HepG2 (cell line): ENCODE results near the gene NR5A2. TPM values are rescaled to one million over a fixed set of nuclear protein-coding genes. Genes with fewer than 3 reads are reported as not detected.

Experiments used
- ATAC-seq: fragments of 200-7000 bp; cut with Tn5 transposase; 3 replicates; pipeline ENCODE4 v1.9.1; 2020; ENCODE audit warnings: mild to moderate bottlenecking, moderate library complexity
- BruUV-seq: library from RNA; stranded (reverse); fragments of 400-500 nt; replicated peaks from 2 replicates; lab custom pipeline; 2021; lab: Mats Ljungman, UMichigan
- CTCF ChIA-PET: fragments of 300-600 bp; formaldehyde crosslinking; extraction: SDS; loops from one replicate; lab custom pipeline; 2021; ENCODE audit warnings: low total read pairs, inconsistent platforms, low intra/inter-chr PET ratio; lab: Yijun Ruan, JAX
- POLR2A ChIA-PET: fragments of 350-600 bp; sonication (Branson Sonifier 250); formaldehyde crosslinking; loops from one replicate; lab custom pipeline; 2020; ENCODE audit warnings: antibody characterized with exemption, inconsistent platforms; lab: Yijun Ruan, JAX
- DNase-seq: peaks from one replicate; pipeline ENCODE4 v3.0.0-alpha.2; 2015; ENCODE audit warnings: low spot score
- FAIRE-seq: peaks from 3 replicates; lab custom pipeline; 2011; peaks lifted over from hg19 to GRCh38; lab: Jason Lieb, UNC
- H2AFZ ChIP-seq: one replicate; pipeline ENCODE4 v1.6.1; 2011; ENCODE audit warnings: low read length, inconsistent platforms
- H3K27ac ChIP-seq: fragments of 300-600 bp; 3 replicates; pipeline ENCODE4 v1.8.0; 2011; ENCODE audit warnings: mixed run types, mild to moderate bottlenecking, mixed read lengths, low read length, inconsistent platforms; ENCODE audit not compliant: insufficient read depth; ENCODE audit errors: extremely low read length
- H3K27me3 ChIP-seq, 2 experiments: fragments of 200-600 bp in 1 of 2; 2 replicates in 1 of 2; 3 replicates in 1 of 2; pipeline versions ENCODE4 v1.6.0 to v1.8.0; 2011; ENCODE audit warnings: low read length in 2 of 2, mild to moderate bottlenecking in 2 of 2, moderate library complexity in 2 of 2, inconsistent platforms in 1 of 2; ENCODE audit not compliant: insufficient read depth in 2 of 2, control insufficient read depth in 1 of 2
- H3K36me3 ChIP-seq, 2 experiments: fragments of 200-600 bp in 1 of 2; replicated peaks in 1 of 2; 2 replicates in 1 of 2; 3 replicates in 1 of 2; pipeline versions ENCODE4 v1.5.1 to v1.8.0; 2011; ENCODE audit warnings: low read length in 2 of 2, inconsistent platforms in 1 of 2; ENCODE audit not compliant: insufficient read depth in 2 of 2, control insufficient read depth in 1 of 2
- H3K4me1 ChIP-seq: 2 replicates; pipeline ENCODE4 v1.5.1; 2012; ENCODE audit warnings: low read length, inconsistent platforms; ENCODE audit not compliant: insufficient read depth
- H3K4me2 ChIP-seq: 2 replicates; pipeline ENCODE4 v1.6.0; 2011; ENCODE audit warnings: low read depth, low read length, inconsistent platforms
- H3K4me3 ChIP-seq, 3 experiments: fragments of 200-600 bp in 1 of 3; sonication (generic), shearing (Covaris generic) in 1 of 3; replicated peaks in 1 of 3; 2 replicates each; pipeline ENCODE4 v1.5.1; 2011 to 2016; ENCODE audit warnings: low read length in 3 of 3, inconsistent platforms in 2 of 3, low read depth in 2 of 3, mild to moderate bottlenecking in 2 of 3, control low read depth in 1 of 3, mixed read lengths in 1 of 3; ENCODE audit not compliant: insufficient read depth in 1 of 3
- H3K79me2 ChIP-seq: one replicate; pipeline ENCODE4 v1.6.1; 2011; ENCODE audit warnings: low read length, inconsistent platforms; ENCODE audit not compliant: insufficient read depth
- H3K9ac ChIP-seq: 2 replicates; pipeline ENCODE4 v1.6.0; 2011; ENCODE audit warnings: mild to moderate bottlenecking, low read depth, low read length, inconsistent platforms; ENCODE audit not compliant: insufficient read depth
- H3K9me3 ChIP-seq: 2 replicates; pipeline ENCODE4 v1.5.1; 2012; ENCODE audit warnings: mild to moderate bottlenecking, low read length
- H4K20me1 ChIP-seq: 2 replicates; pipeline ENCODE4 v1.6.0; 2011; ENCODE audit warnings: inconsistent platforms, mild to moderate bottlenecking, low read length, moderate library complexity; ENCODE audit not compliant: insufficient read depth
- BORCS8-MEF2B ChIP-seq: sonication (generic); formaldehyde crosslinking; IDR thresholded peaks from 2 replicates; pipeline ENCODE4 v1.8.0; 2022; ENCODE audit warnings: mild to moderate bottlenecking, missing genetic modification reagents
- NR2F1 ChIP-seq, 2 experiments: fragments of 450-650 bp in 1 of 2; formaldehyde crosslinking in 1 of 2; IDR thresholded peaks; 2 replicates each; pipeline versions ENCODE4 v1.5.0 to v1.6.1; 2016 to 2020; ENCODE audit warnings: mild to moderate bottlenecking in 1 of 2, missing compliant biosample characterization in 1 of 2, missing genetic modification reagents in 1 of 2, moderate library complexity in 1 of 2
- POLR2AphosphoS2 ChIP-seq: IDR thresholded peaks from 2 replicates; pipeline ENCODE4 v1.6.1; 2011; ENCODE audit warnings: low read depth, low read length, improper control_type of control experiment
- SOX13 ChIP-seq, 3 experiments: fragments of 450-650 bp in 1 of 3; sonication (generic) in 1 of 3; formaldehyde crosslinking in 1 of 3; IDR thresholded peaks in 2 of 3; conservative IDR thresholded peaks in 1 of 3; 2 replicates each; pipeline versions ENCODE4 v1.5.0 to v1.6.1; 2016 to 2020; ENCODE audit warnings: antibody characterized with exemption in 1 of 3, mild to moderate bottlenecking in 1 of 3, missing compliant biosample characterization in 1 of 3, missing genetic modification reagents in 1 of 3, moderate library complexity in 1 of 3
- ZNF230 ChIP-seq: sonication (generic); formaldehyde crosslinking; IDR thresholded peaks from 2 replicates; pipeline ENCODE4 v1.4.0; 2020; ENCODE audit warnings: mild to moderate bottlenecking, missing genetic modification reagents
- ZNF709 ChIP-seq: sonication (generic); formaldehyde crosslinking; IDR thresholded peaks from 2 replicates; pipeline ENCODE4 v1.5.0; 2020; ENCODE audit warnings: mild to moderate bottlenecking, missing genetic modification reagents
- ZSCAN20 ChIP-seq: sonication (generic); formaldehyde crosslinking; IDR thresholded peaks from 2 replicates; pipeline ENCODE4 v1.4.0; 2020; ENCODE audit warnings: missing genetic modification reagents, mild to moderate bottlenecking, borderline replicate concordance
- WGBS: methylation state at CpG from one replicate; pipeline ENCODE4 v1.1.6; 2017; ENCODE audit warnings: low lambda C conversion rate; 5-methylcytosine and 5-hydroxymethylcytosine counted together
- in situ Hi-C: cut with HindIII; loops from 2 replicates; pipeline ENCODE4 v1.10.0; 2017; ENCODE audit warnings: low pct_unique_long_range_greater_than_20kb; ENCODE audit not compliant: extremely low pct_ligation_motif_present
- intact Hi-C: fragments of 100-400 bp; cut with micrococcal nuclease; formaldehyde crosslinking; loops from one replicate; pipeline ENCODE4 v1.10.0; 2022; ENCODE audit not compliant: unreplicated experiment
- polyA plus RNA-seq, 8 experiments: library from polyadenylated mRNA; depleted of rRNA in 3 of 8; stranded (reverse) in 7 of 8; unstranded in 1 of 8; fragments of >200 nt; fragmentation: Illumina TruSeq in 4 of 8; extraction: Trizol in 4 of 8; gene quantifications; 2 replicates each; pipeline versions ENCODE4 v1.2.1 to v1.2.3, GENCODE V29; 2011 to 2016; ENCODE audit warnings: low read depth in 4 of 8, missing spikeins in 1 of 8, mixed read lengths in 1 of 8; ENCODE audit not compliant: insufficient read depth in 1 of 8
- total RNA-seq, 5 experiments: library from RNA; depleted of rRNA; stranded (reverse); fragments of >200 nt; fragmentation: Illumina TruSeq; extraction: Trizol; gene quantifications; 2 replicates each; pipeline ENCODE4 v1.2.3, GENCODE V29; 2016; ENCODE audit warnings: low read depth in 1 of 5
- TF ChIP-seq, protein P1 (sequence below): sonication (generic); formaldehyde crosslinking; IDR thresholded peaks from 2 replicates; pipeline ENCODE4 v1.5.1; 2020; ENCODE audit warnings: mild to moderate bottlenecking, missing genetic modification reagents, moderate library complexity

The NR5A2 gene
- total and polyA plus RNA-seq, 2 of the 13 experiments (the other 11 are each of a cell fraction or from before 2014, with no cell fraction given) = 0.24 to 2.8 TPM

- H4K20me1 ChIP-seq = no peaks in the 10 kb centered on the region
- no peaks in the 10 kb centered on the region for H3K27me3 ChIP-seq
- H3K36me3 ChIP-seq = no peaks in the 10 kb centered on the region
- no peak overlapping the region for H3K27ac ChIP-seq
- no peaks in the 10 kb centered on the region for H3K79me2 ChIP-seq
- FAIRE-seq (no peak), DNase-seq (no peak), ATAC-seq (no peak)
- CTCF ChIA-PET = no interaction called here
- no TSS peak for BruUV-seq
- H3K4me2 ChIP-seq = no peak overlapping the region
- 45% methylated on average over 3 of the region's 3 CpGs for WGBS
- H3K4me1 ChIP-seq = no peaks in the 10 kb centered on the region
- in situ Hi-C loops = no loop called here
- no peak overlapping the region for H3K4me3 ChIP-seq
- H2AFZ ChIP-seq = no peak overlapping the region
- H3K9me3 ChIP-seq = no peaks in the 10 kb centered on the region
- TF ChIP-seq BORCS8-MEF2B (no peak), ZNF709 (no peak), POLR2AphosphoS2 (no peak)
- H3K9ac ChIP-seq = no peak overlapping the region
- POLR2A ChIA-PET = no interaction called here
- intact Hi-C loops = no loop called here
Observed at GRCh38 chr1:199983531-199983930, 44.0 kb upstream of the NR5A2 start.

DNA sequence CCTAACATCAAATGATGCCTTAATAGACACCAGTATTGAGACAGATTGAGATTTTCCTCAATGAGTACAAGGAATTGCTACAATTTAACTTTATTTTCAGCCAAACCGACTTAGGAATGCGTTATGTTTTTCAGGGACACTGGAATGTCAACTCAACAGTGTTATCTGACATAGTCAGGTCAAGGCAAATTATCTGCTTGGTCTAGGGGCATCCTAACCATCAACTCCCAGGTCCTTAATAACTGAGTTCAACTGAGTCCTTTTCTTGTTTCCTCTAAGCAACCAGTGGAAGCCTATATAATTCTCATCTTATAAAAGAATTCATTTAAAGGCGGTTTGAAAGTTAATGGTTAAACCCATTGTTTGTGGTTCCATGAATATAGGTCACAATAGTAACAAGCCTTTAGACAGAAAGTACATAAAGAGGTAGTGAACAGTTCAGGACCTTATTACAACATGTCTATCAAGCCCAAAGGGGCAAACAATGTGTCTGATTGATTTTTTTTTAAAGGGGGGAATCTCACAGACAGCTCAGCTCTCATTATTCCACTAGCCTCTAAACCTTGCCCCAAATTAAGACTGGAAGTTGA lies 32.3 kb upstream of the NR5A2 start:
- Histone ChIP-seq H2AFZ (no peak overlapping the region), H3K9ac (no peak overlapping the region), H3K4me2 (no peak overlapping the region), H3K4me1 (peaks cover 7% of the 10 kb centered on the region; the same call in 1 of the 2 replicates), H3K9me3 (no peaks in the 10 kb centered on the region), H3K27ac (no peak overlapping the region), H3K4me3 (no peak overlapping the region), H3K27me3 (no peaks in the 10 kb centered on the region), H4K20me1 (no peaks in the 10 kb centered on the region), H3K36me3 (no peaks in the 10 kb centered on the region), H3K79me2 (no peaks in the 10 kb centered on the region)
- FAIRE-seq (no peak), ATAC-seq (peak; percentile 31; the same call in 2 of the 3 replicates), DNase-seq (no peak)
- no peak for TF ChIP-seq ZNF230
- TF ChIP-seq SOX13 (IDR thresholded peaks at IDR 0.05) = no peak
- 0 out of 4 replicates have a peak, but pooled peaks of 1 of the 2 experiments have one; percentile 19 for TF ChIP-seq SOX13 (CRISPR knock-in tag; conservative IDR thresholded peaks at IDR 0.05 in 1 of 2, IDR thresholded peaks at IDR 0.05 in 1 of 2)
- TF ChIP-seq NR2F1 (CRISPR knock-in tag; IDR thresholded peaks at IDR 0.05) = 0 out of 4 replicates have a peak, but pooled peaks of 1 of the 2 experiments have one; percentile 28
- TF ChIP-seq, protein P1, sequence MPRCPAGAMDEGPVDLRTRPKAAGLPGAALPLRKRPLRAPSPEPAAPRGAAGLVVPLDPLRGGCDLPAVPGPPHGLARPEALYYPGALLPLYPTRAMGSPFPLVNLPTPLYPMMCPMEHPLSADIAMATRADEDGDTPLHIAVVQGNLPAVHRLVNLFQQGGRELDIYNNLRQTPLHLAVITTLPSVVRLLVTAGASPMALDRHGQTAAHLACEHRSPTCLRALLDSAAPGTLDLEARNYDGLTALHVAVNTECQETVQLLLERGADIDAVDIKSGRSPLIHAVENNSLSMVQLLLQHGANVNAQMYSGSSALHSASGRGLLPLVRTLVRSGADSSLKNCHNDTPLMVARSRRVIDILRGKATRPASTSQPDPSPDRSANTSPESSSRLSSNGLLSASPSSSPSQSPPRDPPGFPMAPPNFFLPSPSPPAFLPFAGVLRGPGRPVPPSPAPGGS (CRISPR knock-in tag) = no peak
- TF ChIP-seq ZSCAN20 = no peak
- ChIA-PET CTCF (no interaction called here), POLR2A (no interaction called here)
- intact Hi-C loops = no loop called here
- WGBS = 7% methylated on average over 3 of the region's 3 CpGs
- in situ Hi-C loops = no loop called here
- BruUV-seq = no TSS peak
